Eye (tissue), 1 donor: ENCODE data around the gene LRRC14B.

Experiments used
- DNase-seq: peaks from one replicate; pipeline ENCODE4 v3.0.0-alpha.2; 2015

LRRC14B gene

GRCh38 chr5:191036-191948, at the start of gene LRRC14B:
Gene LRRC14B (plus strand): TSS chr5:191495. CDS start chr5:191539, 44 bp downstream.
- peak; percentile 64 for DNase-seq

- DNase-seq, result no peak
Measured at GRCh38 chr5:141761-142160, 49.5 kb upstream of the LRRC14B start.

- DNase-seq, result no peak
Measured at GRCh38 chr5:142246-142810, 49.0 kb upstream of the LRRC14B start.

GRCh38 chr5:143041-143440, 48.3 kb upstream of the LRRC14B start:
- no peak for DNase-seq

- no peak for DNase-seq
Measured at GRCh38 chr5:144941-145340, 46.4 kb upstream of the LRRC14B start.

- no peak for DNase-seq
Measured at GRCh38 chr5:145585-146323, 45.5 kb upstream of the LRRC14B start.

GRCh38 chr5:147751-148150, 43.5 kb upstream of the LRRC14B start:
- DNase-seq, result peak; percentile 55

- DNase-seq, result no peak
Measured at GRCh38 chr5:149745-150485, 41.4 kb upstream of the LRRC14B start.

- DNase-seq, result no peak
Measured at GRCh38 chr5:150746-151145, 40.5 kb upstream of the LRRC14B start.

GRCh38 chr5:152077-152476, 39.2 kb upstream of the LRRC14B start:
- DNase-seq, result no peak

- no peak for DNase-seq
Measured at GRCh38 chr5:153256-153655, 38.0 kb upstream of the LRRC14B start.

- no peak for DNase-seq
Measured at GRCh38 chr5:154236-154635, 37.1 kb upstream of the LRRC14B start.

- DNase-seq, result no peak
Measured at GRCh38 chr5:154826-155225, 36.5 kb upstream of the LRRC14B start.

GRCh38 chr5:155651-156410, 35.5 kb upstream of the LRRC14B start:
- DNase-seq, result no peak

- no peak for DNase-seq
Measured at GRCh38 chr5:156411-157072, 34.8 kb upstream of the LRRC14B start.

- no peak for DNase-seq
Measured at GRCh38 chr5:157126-157715, 34.1 kb upstream of the LRRC14B start.

- DNase-seq, result no peak
Measured at GRCh38 chr5:157801-158200, 33.5 kb upstream of the LRRC14B start.

GRCh38 chr5:158807-159447, 32.4 kb upstream of the LRRC14B start:
- no peak for DNase-seq

GRCh38 chr5:159448-160172, 31.7 kb upstream of the LRRC14B start:
- no peak for DNase-seq

GRCh38 chr5:160173-160510, 31.2 kb upstream of the LRRC14B start:
- DNase-seq, result no peak
